Measurements from ENCODE around the gene PPIL1. TPM values are rescaled to one million over a fixed set of nuclear protein-coding genes. Genes with fewer than 3 reads are reported as not detected.

The PPIL1 gene
- polyA plus RNA-seq, 2 of the 4 experiments (the other 2 are of a cell fraction) = 42.6 to 60.0 TPM

DNA sequence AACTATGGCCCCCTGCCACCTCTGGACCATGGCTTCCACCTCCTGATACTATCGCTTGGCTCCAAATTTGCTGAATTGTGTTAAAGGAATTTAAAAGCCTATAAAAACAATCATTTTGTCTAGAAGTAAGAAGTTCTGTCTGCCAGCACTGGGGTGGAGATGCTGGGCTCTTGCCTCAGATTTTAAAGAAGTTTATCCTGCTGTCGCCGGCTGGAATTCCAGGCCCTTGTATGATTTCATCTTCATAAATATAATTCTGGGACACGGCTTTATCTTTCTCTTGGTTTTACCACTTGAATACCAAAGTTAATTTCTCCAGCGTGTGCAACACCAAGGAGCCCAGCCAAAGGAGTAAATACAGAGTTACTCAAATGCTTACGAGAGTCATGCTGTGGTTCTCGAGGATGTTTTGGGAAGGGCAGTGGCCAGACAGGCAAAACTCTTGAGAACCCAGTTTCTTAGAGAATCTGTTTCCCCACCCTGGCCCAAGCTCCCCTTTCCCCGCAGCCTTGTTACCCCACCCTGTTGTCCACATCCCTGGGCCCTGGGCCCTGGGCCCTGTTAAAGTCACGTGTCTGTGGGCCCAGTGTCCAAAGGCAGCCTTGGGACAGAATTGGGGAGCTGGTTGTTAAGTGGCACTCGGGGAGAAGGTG lies 43.1 kb upstream of the PPIL1 start:
- ChIA-PET POLR2A (no interaction called here), CTCF (interaction anchor here (1.0 kb wide), 1 partner anchor 32 kb away, joined by 4 read pairs; no protein-coding TSS in a partner anchor)
- Histone ChIP-seq H3K4me2 (no peak overlapping the region), H3K4me3 (no peak overlapping the region), H3K27ac (no peak overlapping the region), H3K9me3 (no peaks in the 10 kb centered on the region), H3K4me1 (peaks cover 25% of the 10 kb centered on the region)
- 94% methylated on average over 7 of the region's 10 CpGs for WGBS (ENCODE audit: missing lambda C conversion rate)
- TF ChIP-seq, protein P1, sequence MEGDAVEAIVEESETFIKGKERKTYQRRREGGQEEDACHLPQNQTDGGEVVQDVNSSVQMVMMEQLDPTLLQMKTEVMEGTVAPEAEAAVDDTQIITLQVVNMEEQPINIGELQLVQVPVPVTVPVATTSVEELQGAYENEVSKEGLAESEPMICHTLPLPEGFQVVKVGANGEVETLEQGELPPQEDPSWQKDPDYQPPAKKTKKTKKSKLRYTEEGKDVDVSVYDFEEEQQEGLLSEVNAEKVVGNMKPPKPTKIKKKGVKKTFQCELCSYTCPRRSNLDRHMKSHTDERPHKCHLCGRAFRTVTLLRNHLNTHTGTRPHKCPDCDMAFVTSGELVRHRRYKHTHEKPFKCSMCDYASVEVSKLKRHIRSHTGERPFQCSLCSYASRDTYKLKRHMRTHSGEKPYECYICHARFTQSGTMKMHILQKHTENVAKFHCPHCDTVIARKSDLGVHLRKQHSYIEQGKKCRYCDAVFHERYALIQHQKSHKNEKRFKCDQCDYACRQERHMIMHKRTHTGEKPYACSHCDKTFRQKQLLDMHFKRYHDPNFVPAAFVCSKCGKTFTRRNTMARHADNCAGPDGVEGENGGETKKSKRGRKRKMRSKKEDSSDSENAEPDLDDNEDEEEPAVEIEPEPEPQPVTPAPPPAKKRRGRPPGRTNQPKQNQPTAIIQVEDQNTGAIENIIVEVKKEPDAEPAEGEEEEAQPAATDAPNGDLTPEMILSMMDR (IDR thresholded peaks at IDR 0.05) = no peak
- TF ChIP-seq ESRRA (IDR thresholded peaks at IDR 0.05; ENCODE audit: borderline replicate concordance, low read length) = no peak
- TF ChIP-seq CHD4 (IDR thresholded peaks at IDR 0.05; ENCODE audit: borderline replicate concordance) = no peak
- DNase-seq (ENCODE audit: low read depth in 1 of 2, low spot score in 1 of 2) (no peak), FAIRE-seq (no peak), ATAC-seq (no peak)

DNA sequence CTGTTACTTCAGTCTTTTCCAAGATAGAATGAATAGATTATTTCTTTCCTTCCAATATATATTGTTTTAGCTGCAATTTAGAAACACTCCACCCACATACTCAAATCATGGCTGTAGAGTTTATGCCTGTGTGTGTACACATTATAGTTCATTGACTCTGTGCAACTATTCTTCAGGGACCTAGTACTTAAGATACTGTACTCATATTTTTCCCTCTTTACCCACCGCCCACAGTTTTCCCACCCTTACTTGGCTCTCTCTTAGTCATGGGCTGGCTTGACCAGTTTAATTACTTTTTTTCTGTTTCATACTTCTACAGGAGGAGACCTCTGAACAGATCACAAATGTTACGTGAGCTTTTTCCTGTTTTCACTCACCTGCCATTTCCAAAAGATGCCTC lies 41.5 kb upstream of the PPIL1 start:
- DNase-seq (ENCODE audit: low read depth in 1 of 2, low spot score in 1 of 2) = no peak
- H3K4me1 ChIP-seq = peaks cover 25% of the 10 kb centered on the region
- CTCF ChIA-PET = no interaction called here
- no peak overlapping the region for H3K4me3 ChIP-seq
- no peak for FAIRE-seq
- H3K9me3 ChIP-seq = no peaks in the 10 kb centered on the region
- no peak for ATAC-seq
- H3K27ac ChIP-seq = no peak overlapping the region
- H3K4me2 ChIP-seq = no peak overlapping the region
- WGBS (ENCODE audit: missing lambda C conversion rate) = 95% methylated on average over 2 of the region's 2 CpGs
- POLR2A ChIA-PET = no interaction called here
- TF ChIP-seq, protein P2, sequence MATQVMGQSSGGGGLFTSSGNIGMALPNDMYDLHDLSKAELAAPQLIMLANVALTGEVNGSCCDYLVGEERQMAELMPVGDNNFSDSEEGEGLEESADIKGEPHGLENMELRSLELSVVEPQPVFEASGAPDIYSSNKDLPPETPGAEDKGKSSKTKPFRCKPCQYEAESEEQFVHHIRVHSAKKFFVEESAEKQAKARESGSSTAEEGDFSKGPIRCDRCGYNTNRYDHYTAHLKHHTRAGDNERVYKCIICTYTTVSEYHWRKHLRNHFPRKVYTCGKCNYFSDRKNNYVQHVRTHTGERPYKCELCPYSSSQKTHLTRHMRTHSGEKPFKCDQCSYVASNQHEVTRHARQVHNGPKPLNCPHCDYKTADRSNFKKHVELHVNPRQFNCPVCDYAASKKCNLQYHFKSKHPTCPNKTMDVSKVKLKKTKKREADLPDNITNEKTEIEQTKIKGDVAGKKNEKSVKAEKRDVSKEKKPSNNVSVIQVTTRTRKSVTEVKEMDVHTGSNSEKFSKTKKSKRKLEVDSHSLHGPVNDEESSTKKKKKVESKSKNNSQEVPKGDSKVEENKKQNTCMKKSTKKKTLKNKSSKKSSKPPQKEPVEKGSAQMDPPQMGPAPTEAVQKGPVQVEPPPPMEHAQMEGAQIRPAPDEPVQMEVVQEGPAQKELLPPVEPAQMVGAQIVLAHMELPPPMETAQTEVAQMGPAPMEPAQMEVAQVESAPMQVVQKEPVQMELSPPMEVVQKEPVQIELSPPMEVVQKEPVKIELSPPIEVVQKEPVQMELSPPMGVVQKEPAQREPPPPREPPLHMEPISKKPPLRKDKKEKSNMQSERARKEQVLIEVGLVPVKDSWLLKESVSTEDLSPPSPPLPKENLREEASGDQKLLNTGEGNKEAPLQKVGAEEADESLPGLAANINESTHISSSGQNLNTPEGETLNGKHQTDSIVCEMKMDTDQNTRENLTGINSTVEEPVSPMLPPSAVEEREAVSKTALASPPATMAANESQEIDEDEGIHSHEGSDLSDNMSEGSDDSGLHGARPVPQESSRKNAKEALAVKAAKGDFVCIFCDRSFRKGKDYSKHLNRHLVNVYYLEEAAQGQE (IDR thresholded peaks at IDR 0.05) = no peak
- TF ChIP-seq RCOR1 (IDR thresholded peaks at IDR 0.05; ENCODE audit: low read depth, low read length) (no peak), FOSB (CRISPR knock-in tag; IDR thresholded peaks at IDR 0.05) (no peak), EHMT2 (IDR thresholded peaks at IDR 0.05; ENCODE audit: low read depth) (no peak), RARB (CRISPR knock-in tag; IDR thresholded peaks at IDR 0.05) (no peak), KDM5A (IDR thresholded peaks at IDR 0.05) (no peak), GATA3 (IDR thresholded peaks at IDR 0.05; ENCODE audit: borderline replicate concordance) (no peak), HEYL (CRISPR knock-in tag; IDR thresholded peaks at IDR 0.05) (no peak)
- TF ChIP-seq, protein P3, sequence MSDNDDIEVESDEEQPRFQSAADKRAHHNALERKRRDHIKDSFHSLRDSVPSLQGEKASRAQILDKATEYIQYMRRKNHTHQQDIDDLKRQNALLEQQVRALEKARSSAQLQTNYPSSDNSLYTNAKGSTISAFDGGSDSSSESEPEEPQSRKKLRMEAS (IDR thresholded peaks at IDR 0.05) = no peak
- TF ChIP-seq, protein P1 (IDR thresholded peaks at IDR 0.05) = no peak

DNA sequence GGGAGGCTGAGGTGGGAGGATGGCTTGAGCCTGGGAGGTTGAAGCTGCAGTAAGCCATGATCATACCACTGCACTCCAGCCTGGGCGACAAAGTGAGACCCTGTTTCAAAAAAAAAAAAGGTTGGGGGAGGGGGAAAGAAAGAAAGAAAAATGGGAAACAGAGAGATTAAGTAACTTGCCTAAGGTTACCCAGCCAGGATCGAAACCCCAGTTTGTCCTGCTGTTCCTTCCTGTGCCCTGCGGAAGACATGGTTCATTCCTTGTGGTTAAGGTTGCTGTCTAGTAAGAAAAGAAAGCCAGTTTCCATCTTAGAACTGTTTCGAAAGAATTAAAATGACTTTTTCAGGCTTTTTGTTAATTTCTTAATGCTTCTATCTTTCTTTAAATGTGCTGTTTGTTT lies 41.0 kb upstream of the PPIL1 start:
- no peak overlapping the region for H3K4me3 ChIP-seq
- no peak for ATAC-seq
- POLR2A ChIA-PET = no interaction called here
- no peak overlapping the region for H3K4me2 ChIP-seq
- no peak for FAIRE-seq
- DNase-seq (ENCODE audit: low read depth in 1 of 2, low spot score in 1 of 2) = no peak
- CTCF ChIA-PET = interaction anchor here (2.3 to 2.4 kb wide), 2 partner anchors 13 to 149 kb away, joined by 5 to 14 read pairs; no protein-coding TSS in a partner anchor
- 98% methylated on average over 4 of the region's 4 CpGs for WGBS (ENCODE audit: missing lambda C conversion rate)
- H3K9me3 ChIP-seq = no peaks in the 10 kb centered on the region
- no peak for TF ChIP-seq NPAS2 (CRISPR knock-in tag; IDR thresholded peaks at IDR 0.05; ENCODE audit: borderline replicate concordance)
- no peak for TF ChIP-seq HOXB13 (CRISPR knock-in tag; IDR thresholded peaks at IDR 0.05; ENCODE audit: low read depth)
- no peak for TF ChIP-seq RNF2 (IDR thresholded peaks at IDR 0.05; ENCODE audit: borderline replicate concordance, low read depth)
- TF ChIP-seq, protein P4, sequence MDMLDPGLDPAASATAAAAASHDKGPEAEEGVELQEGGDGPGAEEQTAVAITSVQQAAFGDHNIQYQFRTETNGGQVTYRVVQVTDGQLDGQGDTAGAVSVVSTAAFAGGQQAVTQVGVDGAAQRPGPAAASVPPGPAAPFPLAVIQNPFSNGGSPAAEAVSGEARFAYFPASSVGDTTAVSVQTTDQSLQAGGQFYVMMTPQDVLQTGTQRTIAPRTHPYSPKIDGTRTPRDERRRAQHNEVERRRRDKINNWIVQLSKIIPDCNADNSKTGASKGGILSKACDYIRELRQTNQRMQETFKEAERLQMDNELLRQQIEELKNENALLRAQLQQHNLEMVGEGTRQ (IDR thresholded peaks at IDR 0.05) = no peak
- H3K27ac ChIP-seq = no peak overlapping the region
- peaks cover 25% of the 10 kb centered on the region for H3K4me1 ChIP-seq

Data from A549 (cell line).